CD4-positive, CD25-positive, alpha-beta regulatory T cell (primary cell): ENCODE data around the gene HLF. TPM values are rescaled to one million over a fixed set of nuclear protein-coding genes. Genes with fewer than 3 reads are reported as not detected.

Source experiments
- ATAC-seq, 2 donors: fragments of 150-1000 bp; cut with Tn5 transposase; one replicate each; pipeline ENCODE4 v1.10.0; 2021; ENCODE audit warnings: low read depth in 2 of 2, moderate number of reproducible peaks in 2 of 2, moderate library complexity in 1 of 2
- DNase-seq, 3 donors: peaks; one replicate each; pipeline versions ENCODE4 v3.0.0 to v3.0.0-alpha.2; 2012 to 2022; ENCODE audit warnings: mixed read lengths in 1 of 3
- H3K27ac ChIP-seq: one replicate; pipeline ENCODE4 v1.7.0; 2013; ENCODE audit warnings: mild to moderate bottlenecking, low read length; ENCODE audit not compliant: insufficient read depth, poor library complexity, severe bottlenecking
- H3K27me3 ChIP-seq: one replicate; pipeline ENCODE4 v1.7.0; 2013; ENCODE audit warnings: low read length; ENCODE audit not compliant: control insufficient read depth, insufficient read depth
- H3K36me3 ChIP-seq: one replicate; pipeline ENCODE4 v1.7.0; 2013; ENCODE audit warnings: mild to moderate bottlenecking, low read length, moderate library complexity; ENCODE audit not compliant: control insufficient read depth, insufficient read depth
- H3K4me1 ChIP-seq: 2 replicates; pipeline ENCODE4 v1.7.0; 2013; ENCODE audit warnings: mild to moderate bottlenecking, low read length; ENCODE audit not compliant: insufficient read depth, control insufficient read depth, poor library complexity, severe bottlenecking
- H3K4me3 ChIP-seq: one replicate; pipeline ENCODE4 v1.7.0; 2013; ENCODE audit warnings: low read depth, mild to moderate bottlenecking, low read length, moderate library complexity
- H3K9me3 ChIP-seq, 2 experiments: 1 replicate in 1 of 2; 2 replicates in 1 of 2; pipeline ENCODE4 v1.7.0; 2013; ENCODE audit warnings: low read length in 2 of 2, mild to moderate bottlenecking in 1 of 2, moderate library complexity in 1 of 2; ENCODE audit not compliant: control insufficient read depth in 2 of 2
- H3K27ac Mint-ChIP-seq, 3 donors: one replicate each; pipeline ENCODE4 v1.8.0; 2020 to 2022; ENCODE audit warnings: mild to moderate bottlenecking in 3 of 3, mixed read lengths in 3 of 3, moderate library complexity in 2 of 3
- H3K27me3 Mint-ChIP-seq: one replicate; pipeline ENCODE4 v1.8.0; 2022; ENCODE audit warnings: mild to moderate bottlenecking, mixed read lengths
- H3K36me3 Mint-ChIP-seq: one replicate; pipeline ENCODE4 v1.8.0; 2020; ENCODE audit warnings: mixed read lengths
- H3K4me1 Mint-ChIP-seq, 4 donors: one replicate each; pipeline ENCODE4 v1.8.0; 2020 to 2022; ENCODE audit warnings: mixed read lengths in 4 of 4, mild to moderate bottlenecking in 1 of 4
- H3K4me3 Mint-ChIP-seq, 4 donors: one replicate each; pipeline ENCODE4 v1.8.0; 2020 to 2022; ENCODE audit warnings: mild to moderate bottlenecking in 4 of 4, mixed read lengths in 4 of 4, moderate library complexity in 3 of 4
- H3K9me3 Mint-ChIP-seq, 7 donors: one replicate each; pipeline ENCODE4 v1.8.0; 2020 to 2022; ENCODE audit warnings: mixed read lengths in 7 of 7, mild to moderate bottlenecking in 3 of 7, moderate library complexity in 2 of 7
- polyA plus RNA-seq, 4 donors: library from polyadenylated mRNA; unstranded; fragments of 300-500 nt; fragmentation: Illumina TruSeq; gene quantifications; one replicate each; pipeline ENCODE4 v1.2.3, GENCODE V29; 2021
- total RNA-seq: library from RNA; stranded (reverse); gene quantifications from one replicate; pipeline ENCODE4 v1.2.3, GENCODE V29; 2022

The HLF gene
- total and polyA plus RNA-seq, 5 donors from 2014 or later = 0.28 to 2.1 (median 0.66) TPM

GRCh38 chr17:55238179-55238930 lies 26.4 kb upstream of the HLF start:
- no peaks in the 10 kb centered on the region for H3K36me3 ChIP-seq
- peak; percentile 92 to 93 for ATAC-seq
- H3K4me3 ChIP-seq = peak overlapping the region; percentile 84
- peak; percentile 78 to 92 (median 85) for DNase-seq
- Mint-ChIP-seq H3K36me3 (no peaks in the 10 kb centered on the region), H3K4me1 (peaks cover 12 to 20% (median 19%) of the 10 kb centered on the region in 4 donors), H3K4me3 (peak overlapping the region; percentile 83 to 90 (median 88)), H3K9me3 (peaks cover 0 to 7% (median 1%) of the 10 kb centered on the region in 7 donors), H3K27me3 (peaks cover 18% of the 10 kb centered on the region), H3K27ac (peak overlapping the region in 2 of 3 donors; percentile 45 to 65)
- H3K27ac ChIP-seq = peak overlapping the region; percentile 73
- H3K4me1 ChIP-seq = peaks cover 24% of the 10 kb centered on the region
- H3K27me3 ChIP-seq = peaks cover 5% of the 10 kb centered on the region
- no peaks in the 10 kb centered on the region for H3K9me3 ChIP-seq

GRCh38 chr17:55238931-55239297 lies 25.8 kb upstream of the HLF start:
- peak overlapping the region; percentile 84 for H3K4me3 ChIP-seq
- H3K36me3 ChIP-seq = no peaks in the 10 kb centered on the region
- Mint-ChIP-seq H3K4me3 (peak overlapping the region; percentile 83 to 90 (median 88)), H3K9me3 (peaks cover 0 to 7% (median 1%) of the 10 kb centered on the region in 7 donors), H3K36me3 (no peaks in the 10 kb centered on the region), H3K4me1 (peaks cover 12 to 20% (median 19%) of the 10 kb centered on the region in 4 donors), H3K27me3 (peaks cover 22% of the 10 kb centered on the region), H3K27ac (peak overlapping the region in 2 of 3 donors; percentile 21 to 45)
- no peak for ATAC-seq
- DNase-seq = peak in 1 of 3 donors; percentile 7
- H3K27me3 ChIP-seq = peaks cover 5% of the 10 kb centered on the region
- H3K9me3 ChIP-seq = no peaks in the 10 kb centered on the region
- peak overlapping the region; percentile 43 for H3K27ac ChIP-seq
- H3K4me1 ChIP-seq = peaks cover 24% of the 10 kb centered on the region

- Mint-ChIP-seq H3K9me3 (peaks cover 0 to 5% (median 1%) of the 10 kb centered on the region in 7 donors), H3K4me3 (no peak overlapping the region), H3K27me3 (peaks cover 37% of the 10 kb centered on the region), H3K36me3 (no peaks in the 10 kb centered on the region), H3K27ac (no peak overlapping the region), H3K4me1 (peaks cover 11 to 20% (median 13%) of the 10 kb centered on the region in 4 donors)
- H3K4me3 ChIP-seq = no peak overlapping the region
- no peak overlapping the region for H3K27ac ChIP-seq
- peaks cover 24% of the 10 kb centered on the region for H3K4me1 ChIP-seq
- ATAC-seq = no peak
- H3K27me3 ChIP-seq = peaks cover 17% of the 10 kb centered on the region
- DNase-seq = no peak
- no peaks in the 10 kb centered on the region for H3K9me3 ChIP-seq
- no peaks in the 10 kb centered on the region for H3K36me3 ChIP-seq
Measured at GRCh38 chr17:55241097-55241496, 23.7 kb upstream of the HLF start.

- Mint-ChIP-seq H3K27me3 (peaks cover 40% of the 10 kb centered on the region), H3K9me3 (peaks cover 0 to 5% (median 1%) of the 10 kb centered on the region in 7 donors), H3K4me1 (peaks cover 4 to 10% (median 5%) of the 10 kb centered on the region in 4 donors), H3K4me3 (no peak overlapping the region), H3K27ac (no peak overlapping the region), H3K36me3 (no peaks in the 10 kb centered on the region)
- no peaks in the 10 kb centered on the region for H3K9me3 ChIP-seq
- H3K4me1 ChIP-seq = peaks cover 17% of the 10 kb centered on the region
- no peak overlapping the region for H3K4me3 ChIP-seq
- H3K27me3 ChIP-seq = peaks cover 21% of the 10 kb centered on the region
- DNase-seq = no peak
- no peak overlapping the region for H3K27ac ChIP-seq
- no peak for ATAC-seq
- no peaks in the 10 kb centered on the region for H3K36me3 ChIP-seq
Measured at GRCh38 chr17:55242476-55242875, 22.3 kb upstream of the HLF start.

GRCh38 chr17:55245986-55246385 lies 18.8 kb upstream of the HLF start:
- Mint-ChIP-seq H3K9me3 (peaks cover 0 to 4% (median 1%) of the 10 kb centered on the region in 7 donors), H3K4me1 (no peaks in the 10 kb centered on the region)
- no peaks in the 10 kb centered on the region for H3K9me3 ChIP-seq

GRCh38 chr17:55246583-55246982 lies 18.2 kb upstream of the HLF start:
- Histone ChIP-seq H3K4me1 (no peaks in the 10 kb centered on the region), H3K27ac (no peak overlapping the region), H3K9me3 (no peaks in the 10 kb centered on the region), H3K36me3 (no peaks in the 10 kb centered on the region), H3K27me3 (peaks cover 27% of the 10 kb centered on the region), H3K4me3 (no peak overlapping the region)
- peaks cover 56% of the 10 kb centered on the region for H3K27me3 Mint-ChIP-seq
- peaks cover 0 to 4% (median 1%) of the 10 kb centered on the region in 7 donors for H3K9me3 Mint-ChIP-seq
- no peak overlapping the region for H3K27ac Mint-ChIP-seq
- no peaks in the 10 kb centered on the region for H3K36me3 Mint-ChIP-seq
- DNase-seq (no peak), ATAC-seq (no peak)
- no peak overlapping the region for H3K4me3 Mint-ChIP-seq
- H3K4me1 Mint-ChIP-seq = no peaks in the 10 kb centered on the region

More at GRCh38 chr17:55245986-55246385, 18.8 kb upstream of the HLF start:
- H3K36me3 Mint-ChIP-seq = no peaks in the 10 kb centered on the region
- no peaks in the 10 kb centered on the region for H3K4me1 ChIP-seq
- peaks cover 27% of the 10 kb centered on the region for H3K27me3 ChIP-seq
- H3K36me3 ChIP-seq = no peaks in the 10 kb centered on the region
- no peak overlapping the region for H3K4me3 Mint-ChIP-seq
- no peak overlapping the region for H3K27ac ChIP-seq
- no peak overlapping the region for H3K4me3 ChIP-seq
- H3K27ac Mint-ChIP-seq = no peak overlapping the region
- peaks cover 52% of the 10 kb centered on the region for H3K27me3 Mint-ChIP-seq
- DNase-seq (no peak), ATAC-seq (no peak)

- Histone ChIP-seq H3K4me3 (no peak overlapping the region), H3K4me1 (no peaks in the 10 kb centered on the region), H3K36me3 (no peaks in the 10 kb centered on the region), H3K27ac (no peak overlapping the region), H3K27me3 (peaks cover 24% of the 10 kb centered on the region), H3K9me3 (no peaks in the 10 kb centered on the region)
- peaks cover 0 to 2% (median 0%) of the 10 kb centered on the region in 7 donors for H3K9me3 Mint-ChIP-seq
- H3K4me1 Mint-ChIP-seq = no peaks in the 10 kb centered on the region
- DNase-seq = no peak
- H3K27ac Mint-ChIP-seq = no peak overlapping the region
- no peak overlapping the region for H3K4me3 Mint-ChIP-seq
- no peak for ATAC-seq
- peaks cover 45% of the 10 kb centered on the region for H3K27me3 Mint-ChIP-seq
- no peaks in the 10 kb centered on the region for H3K36me3 Mint-ChIP-seq
Measured at GRCh38 chr17:55248077-55248476, 16.7 kb upstream of the HLF start.

- Mint-ChIP-seq H3K4me1 (no peaks in the 10 kb centered on the region), H3K36me3 (no peaks in the 10 kb centered on the region), H3K27ac (no peak overlapping the region), H3K4me3 (no peak overlapping the region), H3K9me3 (peaks cover 0 to 2% (median 0%) of the 10 kb centered on the region in 7 donors), H3K27me3 (peaks cover 34% of the 10 kb centered on the region)
- Histone ChIP-seq H3K4me3 (no peak overlapping the region), H3K27ac (no peak overlapping the region), H3K4me1 (no peaks in the 10 kb centered on the region), H3K9me3 (no peaks in the 10 kb centered on the region), H3K36me3 (no peaks in the 10 kb centered on the region), H3K27me3 (peaks cover 16% of the 10 kb centered on the region)
- DNase-seq (no peak), ATAC-seq (no peak)
Measured at GRCh38 chr17:55249861-55250260, 14.9 kb upstream of the HLF start.
